Upper lobe of right lung (tissue), 1 donor: Measurements from ENCODE around the gene KSR1. TPM values are rescaled to one million over a fixed set of nuclear protein-coding genes. Genes with fewer than 3 reads are reported as not detected.
"Not testable (repeated sequence)": the region's sequence is repeated elsewhere in the genome, so short reads cannot be mapped to it uniquely, and the experiment has no call there.

Source experiments
- ATAC-seq: fragments of 200-7000 bp; cut with Tn5 transposase; one replicate; pipeline ENCODE4 v1.9.1; 2020; ENCODE audit warnings: mild to moderate bottlenecking, moderate library complexity
- DNase-seq: peaks from one replicate; pipeline ENCODE4 v3.0.0-alpha.2; 2020
- H3K27ac ChIP-seq: fragments of 200-600 bp; one replicate; pipeline ENCODE4 v1.8.0; 2022
- H3K27me3 ChIP-seq: fragments of 200-600 bp; one replicate; pipeline ENCODE4 v1.8.0; 2022; ENCODE audit warnings: mild to moderate bottlenecking
- H3K36me3 ChIP-seq: fragments of 200-600 bp; one replicate; pipeline ENCODE4 v1.8.0; 2022
- H3K4me1 ChIP-seq: fragments of 200-600 bp; one replicate; pipeline ENCODE4 v1.8.0; 2022
- H3K4me3 ChIP-seq: fragments of 200-600 bp; one replicate; pipeline ENCODE4 v1.8.0; 2022; ENCODE audit warnings: mild to moderate bottlenecking
- H3K9me3 ChIP-seq: fragments of 200-600 bp; one replicate; pipeline ENCODE4 v1.8.0; 2022
- CTCF ChIP-seq: fragments of 200-600 bp; IDR thresholded peaks from one replicate; pipeline ENCODE4 v1.8.0; 2022; ENCODE audit warnings: antibody characterized with exemption
- intact Hi-C: fragments of 100-400 bp; cut with DNase I; formaldehyde crosslinking; loops from one replicate; pipeline ENCODE4 v1.11.0; 2022
- total RNA-seq: library from RNA; stranded (reverse); fragmentation: NEBNext Ultra II Directional; extraction: Animal tissue kit (Norgen Biotek cat#: 25700); gene quantifications from one replicate; pipeline ENCODE4 v1.2.1, GENCODE V29; 2021
- donor health status: DM: no; HTN: yes; CAD: no; lungs with severe emphysema.

The KSR1 gene
- total RNA-seq, 1 donor from 2014 or later: 52.5 TPM

GRCh38 chr17:27631897-27632725 lies 175.9 kb downstream of the KSR1 start:
- H3K4me3 ChIP-seq: peak overlapping the region; percentile 54
- H3K4me1 ChIP-seq: peaks cover 28% of the 10 kb centered on the region
- intact Hi-C loops: no loop called here
- peak overlapping the region; percentile 75 for H3K27ac ChIP-seq
- H3K9me3 ChIP-seq: no peaks in the 10 kb centered on the region
- H3K27me3 ChIP-seq: no peaks in the 10 kb centered on the region
- DNase-seq (no peak), ATAC-seq (no peak)
- TF ChIP-seq CTCF: no peak
- H3K36me3 ChIP-seq: no peaks in the 10 kb centered on the region

GRCh38 chr17:27632766-27633165 lies 176.5 kb downstream of the KSR1 start:
- DNase-seq: peak; percentile 86
- H3K27me3 ChIP-seq, intact Hi-C loops, H3K9me3 ChIP-seq, H3K36me3 ChIP-seq: not testable (repeated sequence)
- ATAC-seq: peak; percentile 88
- peak overlapping the region; percentile 54 for H3K4me3 ChIP-seq
- peak overlapping the region; percentile 75 for H3K27ac ChIP-seq
- peaks cover 28% of the 10 kb centered on the region for H3K4me1 ChIP-seq

GRCh38 chr17:27633312-27634025 lies 177.2 kb downstream of the KSR1 start:
- no peaks in the 10 kb centered on the region for H3K36me3 ChIP-seq
- DNase-seq (no peak), ATAC-seq (peak; percentile 9)
- H3K27me3 ChIP-seq: no peaks in the 10 kb centered on the region
- peaks cover 28% of the 10 kb centered on the region for H3K4me1 ChIP-seq
- peak overlapping the region; percentile 75 for H3K27ac ChIP-seq
- TF ChIP-seq CTCF: no peak
- H3K4me3 ChIP-seq: no peak overlapping the region
- intact Hi-C loops: no loop called here
- H3K9me3 ChIP-seq: no peaks in the 10 kb centered on the region

GRCh38 chr17:27634026-27634335 lies 177.7 kb downstream of the KSR1 start:
- ATAC-seq (no peak), DNase-seq (no peak)
- Histone ChIP-seq H3K4me1 (peaks cover 28% of the 10 kb centered on the region), H3K9me3 (no peaks in the 10 kb centered on the region), H3K4me3 (no peak overlapping the region), H3K27ac (no peak overlapping the region), H3K36me3 (no peaks in the 10 kb centered on the region), H3K27me3 (no peaks in the 10 kb centered on the region)
- no peak for TF ChIP-seq CTCF
- intact Hi-C loops: no loop called here

GRCh38 chr17:27634776-27635175 lies 178.5 kb downstream of the KSR1 start:
- intact Hi-C loops: no loop called here
- H3K4me3 ChIP-seq: no peak overlapping the region
- DNase-seq (no peak), ATAC-seq (no peak)
- H3K4me1 ChIP-seq: peaks cover 28% of the 10 kb centered on the region
- H3K27ac ChIP-seq: no peak overlapping the region
- no peaks in the 10 kb centered on the region for H3K9me3 ChIP-seq
- TF ChIP-seq CTCF: no peak
- no peaks in the 10 kb centered on the region for H3K36me3 ChIP-seq
- H3K27me3 ChIP-seq: no peaks in the 10 kb centered on the region

GRCh38 chr17:27635275-27635823 lies 179.1 kb downstream of the KSR1 start:
- no peaks in the 10 kb centered on the region for H3K27me3 ChIP-seq
- no peak overlapping the region for H3K4me3 ChIP-seq
- intact Hi-C loops: no loop called here
- H3K36me3 ChIP-seq: peaks cover 1% of the 10 kb centered on the region
- ATAC-seq (peak; percentile 56), DNase-seq (no peak)
- H3K27ac ChIP-seq: no peak overlapping the region
- H3K4me1 ChIP-seq: peaks cover 28% of the 10 kb centered on the region
- no peaks in the 10 kb centered on the region for H3K9me3 ChIP-seq
- no peak for TF ChIP-seq CTCF

- ATAC-seq, H3K27me3 ChIP-seq, intact Hi-C loops, H3K4me3 ChIP-seq, H3K27ac ChIP-seq, H3K9me3 ChIP-seq, DNase-seq, H3K36me3 ChIP-seq: not testable (repeated sequence)
- H3K4me1 ChIP-seq: peaks cover 28% of the 10 kb centered on the region
Observed at GRCh38 chr17:27636005-27636520, 179.8 kb downstream of the KSR1 start.

GRCh38 chr17:27637818-27638217 lies 181.6 kb downstream of the KSR1 start:
- intact Hi-C loops, ATAC-seq, H3K4me3 ChIP-seq: not testable (repeated sequence)

More at GRCh38 chr17:27637818-27638217, 181.6 kb downstream of the KSR1 start:
- not testable (repeated sequence) for H3K27ac ChIP-seq, DNase-seq, H3K27me3 ChIP-seq, H3K9me3 ChIP-seq
- Histone ChIP-seq H3K36me3 (peaks cover 12% of the 10 kb centered on the region), H3K4me1 (peaks cover 14% of the 10 kb centered on the region)
